ENCODE results near the gene IFNAR2.

- TF ChIP-seq POLR2AphosphoS5 (IDR thresholded peaks at IDR 0.05; ENCODE audit: low read depth, low read length) (no peak), REST (IDR thresholded peaks at IDR 0.05; ENCODE audit: insufficient read depth in 1 of 2, low read depth in 2 of 2, low read length in 2 of 2) (no peak)
Observed at GRCh38 chr21:33236766-33237165, 7.0 kb downstream of the IFNAR2 start.
